ENCODE measurements around the gene ANK3.

GRCh38 chr10:60262647-60263126, 127.0 kb downstream of the ANK3 start:
- TF ChIP-seq, protein P1, sequence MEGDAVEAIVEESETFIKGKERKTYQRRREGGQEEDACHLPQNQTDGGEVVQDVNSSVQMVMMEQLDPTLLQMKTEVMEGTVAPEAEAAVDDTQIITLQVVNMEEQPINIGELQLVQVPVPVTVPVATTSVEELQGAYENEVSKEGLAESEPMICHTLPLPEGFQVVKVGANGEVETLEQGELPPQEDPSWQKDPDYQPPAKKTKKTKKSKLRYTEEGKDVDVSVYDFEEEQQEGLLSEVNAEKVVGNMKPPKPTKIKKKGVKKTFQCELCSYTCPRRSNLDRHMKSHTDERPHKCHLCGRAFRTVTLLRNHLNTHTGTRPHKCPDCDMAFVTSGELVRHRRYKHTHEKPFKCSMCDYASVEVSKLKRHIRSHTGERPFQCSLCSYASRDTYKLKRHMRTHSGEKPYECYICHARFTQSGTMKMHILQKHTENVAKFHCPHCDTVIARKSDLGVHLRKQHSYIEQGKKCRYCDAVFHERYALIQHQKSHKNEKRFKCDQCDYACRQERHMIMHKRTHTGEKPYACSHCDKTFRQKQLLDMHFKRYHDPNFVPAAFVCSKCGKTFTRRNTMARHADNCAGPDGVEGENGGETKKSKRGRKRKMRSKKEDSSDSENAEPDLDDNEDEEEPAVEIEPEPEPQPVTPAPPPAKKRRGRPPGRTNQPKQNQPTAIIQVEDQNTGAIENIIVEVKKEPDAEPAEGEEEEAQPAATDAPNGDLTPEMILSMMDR (IDR thresholded peaks at IDR 0.05): no peak
- TF ChIP-seq POLR2A (IDR thresholded peaks at IDR 0.05): no peak
- no peak for TF ChIP-seq EP300 (IDR thresholded peaks at IDR 0.05)

All from tibial nerve (tissue), 4 donors.